GM11168 (cell line): Measurements from ENCODE around the gene KRTAP8-1.

Source experiments
- in situ Hi-C: fragments of 300-500 bp; cut with MboI; formaldehyde crosslinking; loops from one replicate; pipeline ENCODE4 v1.12.0; 2022; ENCODE audit warnings: low sequenced_read_pairs; ENCODE audit not compliant: unreplicated experiment

The KRTAP8-1 gene, protein sequence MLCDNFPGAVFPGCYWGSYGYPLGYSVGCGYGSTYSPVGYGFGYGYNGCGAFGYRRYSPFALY

DNA sequence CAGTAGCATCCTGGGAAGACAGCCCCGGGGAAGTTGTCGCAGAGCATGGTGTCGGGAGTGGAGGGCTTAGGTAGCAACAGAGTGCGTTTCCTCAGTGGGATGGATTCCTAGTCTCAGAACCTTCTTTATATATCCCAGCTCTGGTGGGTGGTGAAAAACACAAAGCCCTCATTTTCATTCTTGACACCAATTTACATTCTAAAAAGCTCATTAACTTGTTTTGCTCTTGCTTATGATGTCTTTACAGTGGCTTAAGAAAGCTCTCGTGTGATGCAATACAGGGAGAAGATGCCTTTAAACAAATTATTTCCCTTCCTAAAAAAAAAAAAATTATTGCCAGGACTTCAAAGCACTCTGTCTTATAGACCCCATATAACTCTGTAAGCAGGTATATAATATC is at the start of gene KRTAP8-1:
Gene KRTAP8-1 (minus strand): TSS at position 101 of the 400 bp plus-strand sequence. CDS start 54 bp downstream, at position 47.
- in situ Hi-C loops: no loop called here

DNA sequence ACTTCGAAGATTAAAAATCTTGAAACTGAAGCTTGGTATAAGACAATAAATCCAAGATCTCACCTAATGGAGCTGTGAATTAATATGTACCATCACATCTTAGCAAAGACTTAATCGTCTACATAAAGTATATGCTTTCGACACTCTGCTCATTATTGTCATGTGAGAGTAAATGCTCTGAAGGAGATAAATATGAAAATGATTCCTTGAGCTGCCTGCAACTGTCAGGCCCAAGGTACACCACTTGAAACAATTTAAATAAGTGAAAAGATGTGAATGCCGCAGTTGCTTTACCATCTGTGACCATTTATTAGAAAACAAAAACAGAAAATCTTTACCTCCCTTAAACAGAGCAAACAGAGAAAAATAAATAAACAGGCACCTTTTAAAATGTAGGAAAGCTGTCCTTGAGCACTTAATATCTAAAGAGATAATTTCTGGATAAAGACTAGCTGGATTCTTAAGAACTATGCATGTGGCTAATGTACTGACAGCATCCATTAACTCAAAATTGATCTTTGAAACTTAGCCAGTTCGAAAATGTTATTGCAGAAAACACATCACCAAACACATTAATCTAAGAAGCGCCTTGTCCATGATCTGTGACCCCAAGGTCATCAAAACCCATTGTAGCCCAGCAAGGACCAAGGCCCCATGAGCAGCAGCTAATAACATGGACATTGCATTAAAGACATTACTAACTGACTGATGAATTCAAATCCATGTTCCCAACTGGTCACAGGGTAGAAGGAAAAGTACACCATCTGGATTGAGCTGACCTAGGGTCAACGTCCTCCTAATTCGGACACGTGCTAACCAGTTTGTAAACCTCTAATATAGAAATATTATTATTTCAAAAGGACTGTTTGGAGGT is 34.8 kb upstream of the KRTAP8-1 start:
- in situ Hi-C loops: no loop called here

DNA sequence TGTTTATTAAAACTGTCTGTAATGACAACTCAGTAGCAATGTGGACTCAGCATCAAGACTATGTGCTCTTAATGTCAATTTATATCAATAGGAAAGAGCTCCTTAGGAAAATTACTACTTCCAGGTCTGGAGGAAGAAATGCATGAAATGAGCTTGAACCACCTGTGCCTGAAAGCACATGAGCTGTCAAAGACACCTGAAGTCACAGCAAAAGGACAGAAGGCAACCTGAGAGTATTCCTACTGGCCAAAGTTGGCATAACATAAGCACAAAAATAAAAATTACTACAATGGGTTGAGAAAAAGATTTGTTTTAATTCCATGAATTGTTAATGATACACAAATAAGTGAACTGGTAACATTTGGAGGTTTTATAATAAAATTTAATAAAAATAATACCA is 29.9 kb upstream of the KRTAP8-1 start:
- in situ Hi-C loops: no loop called here

DNA sequence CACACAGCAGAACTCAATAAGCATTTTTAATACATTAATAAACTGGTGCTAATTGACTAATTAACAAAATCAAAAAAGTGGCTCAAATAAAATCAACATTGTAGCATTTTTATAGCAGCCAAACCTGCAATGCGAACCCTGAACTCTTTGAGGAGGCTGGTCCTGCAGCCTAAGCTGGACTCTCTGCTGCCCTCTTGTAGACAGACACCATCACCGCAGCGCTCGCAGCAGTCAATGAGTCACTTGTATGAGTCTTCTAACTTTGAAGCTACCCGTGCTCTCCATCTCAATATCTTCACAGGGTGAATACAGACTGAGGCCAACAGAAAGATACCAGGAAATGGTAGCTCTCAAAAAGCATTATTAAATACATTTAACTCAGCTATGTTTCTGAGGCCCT is 26.2 kb upstream of the KRTAP8-1 start:
- in situ Hi-C loops: loop anchor here (5.0 kb wide), 1 partner anchor 248 kb away; no protein-coding TSS in a partner anchor

DNA sequence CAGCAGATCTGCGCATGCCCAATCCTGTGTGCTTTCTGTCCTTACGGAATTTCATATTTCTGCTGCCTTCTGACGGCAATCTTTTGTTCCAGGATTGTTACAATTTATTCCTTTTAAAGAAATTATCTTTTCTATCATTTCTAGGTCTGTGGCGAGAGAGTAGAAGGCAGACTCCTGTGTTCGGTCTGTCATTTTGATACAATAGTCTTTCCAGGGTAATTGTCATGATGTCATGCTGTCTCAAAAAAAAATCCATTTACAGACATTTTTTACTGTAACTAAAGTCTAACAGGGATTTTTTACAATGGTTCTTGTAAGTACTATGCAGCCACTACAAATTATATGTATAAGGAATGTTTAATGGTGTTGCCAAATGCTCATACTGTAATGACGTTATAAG is 25.5 kb upstream of the KRTAP8-1 start:
- in situ Hi-C loops: loop anchor here (5.0 kb wide), 1 partner anchor 249 kb away; no protein-coding TSS in a partner anchor

DNA sequence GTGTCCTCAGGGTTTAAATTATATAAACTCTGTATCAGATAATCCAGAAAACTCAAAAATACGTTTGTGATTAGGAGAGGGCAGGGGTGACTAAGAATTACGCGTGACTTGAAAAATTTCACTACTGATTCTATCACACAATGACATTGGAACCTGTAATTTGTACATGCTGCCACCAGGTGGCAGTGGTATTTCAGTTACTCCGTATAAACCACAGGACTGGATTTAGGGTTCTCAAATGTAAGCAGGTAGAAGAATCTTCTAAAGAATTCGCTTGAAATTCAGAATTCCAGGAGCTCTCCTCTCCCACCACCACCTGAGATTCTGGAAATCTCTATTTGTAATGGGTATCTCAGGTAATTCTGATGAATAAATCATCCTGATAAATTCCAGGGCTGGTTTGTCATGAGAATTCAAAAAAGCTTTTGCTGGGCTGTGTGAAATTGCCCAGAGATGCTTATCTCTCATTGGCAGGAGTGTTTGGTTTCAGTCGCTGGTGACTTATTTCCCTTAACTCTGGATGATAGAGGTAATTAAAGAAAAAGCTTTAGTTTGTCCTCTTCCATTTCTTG is 18.2 kb upstream of the KRTAP8-1 start:
- in situ Hi-C loops: no loop called here

DNA sequence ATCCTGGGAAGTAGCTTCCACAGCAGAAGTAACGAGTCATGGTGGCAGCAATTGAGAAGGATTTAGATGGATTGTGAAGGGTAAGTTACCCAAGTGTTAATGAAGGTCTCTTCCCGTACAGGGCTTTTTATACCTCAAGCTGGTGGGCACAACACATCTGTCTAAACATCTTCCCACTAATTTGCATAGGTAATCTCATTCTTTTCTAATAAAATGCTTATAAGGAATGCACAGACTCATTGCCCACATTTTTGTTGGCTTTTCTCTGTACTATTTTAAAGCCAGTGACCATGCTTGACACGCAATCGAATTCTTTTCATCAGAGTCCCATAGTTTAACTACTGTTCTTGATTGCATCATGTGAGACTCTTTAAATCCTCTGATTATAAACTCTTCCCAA is 16.6 kb upstream of the KRTAP8-1 start, which contains the start of gene KRTAP7-1:
Gene KRTAP7-1 (minus strand): TSS at position 101 of the 400 bp plus-strand sequence. CDS start 61 bp downstream, at position 40.
- in situ Hi-C loops: no loop called here

DNA sequence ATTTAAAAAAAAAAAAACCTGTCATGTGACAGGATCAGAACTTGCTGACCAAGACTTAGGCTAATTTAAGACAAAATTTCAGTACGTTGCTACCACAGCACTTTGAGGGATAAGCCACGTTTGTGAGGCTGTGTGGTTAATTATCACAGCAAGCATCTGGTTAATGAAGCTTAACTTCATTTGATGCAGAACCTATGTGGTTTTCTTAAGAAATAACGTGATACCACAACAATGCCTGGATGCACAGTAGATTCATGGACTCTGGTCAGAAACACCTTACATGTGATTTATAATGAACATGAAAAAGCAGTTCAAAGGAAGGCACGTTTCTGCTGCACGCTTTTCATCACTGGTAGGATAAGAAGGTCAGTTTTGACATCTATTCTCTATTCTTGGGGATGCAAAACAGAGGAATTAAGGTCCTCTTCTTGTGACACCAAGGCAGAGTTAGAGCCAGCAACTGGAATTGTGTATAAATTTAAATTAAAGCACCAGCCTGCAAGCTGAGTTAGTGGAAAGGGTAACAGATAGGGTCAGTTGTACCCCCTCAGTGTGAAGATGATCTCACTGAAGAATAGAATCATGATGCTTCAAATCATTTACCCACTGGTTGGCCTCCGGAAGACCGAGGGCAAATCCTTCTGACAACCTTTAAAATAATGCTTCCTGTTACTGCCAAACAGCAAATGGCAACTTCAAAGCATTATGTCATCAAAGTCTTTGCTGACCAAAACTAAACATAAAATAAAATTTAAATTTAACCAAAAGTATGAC is 6.0 kb upstream of the KRTAP8-1 start:
- in situ Hi-C loops: no loop called here

DNA sequence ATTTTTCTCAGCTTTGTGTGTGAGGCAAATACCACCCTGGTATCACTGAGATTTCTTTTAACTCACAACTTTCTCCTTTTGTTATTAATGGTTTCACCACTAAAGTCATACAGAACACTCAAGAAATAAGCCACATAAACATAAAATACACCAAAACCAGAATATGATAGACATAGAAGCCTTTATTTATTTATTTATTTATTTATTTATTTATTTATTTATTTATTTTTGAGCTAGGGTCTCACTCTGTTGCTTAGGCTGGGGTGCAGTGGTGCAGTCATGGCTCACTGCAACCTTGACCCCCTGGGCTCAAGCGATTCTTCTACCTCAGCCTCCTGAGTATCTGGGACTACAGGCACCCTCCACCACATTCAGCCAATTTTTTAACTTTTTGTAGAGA is 12.5 kb downstream of the KRTAP8-1 start:
- in situ Hi-C loops: no loop called here

DNA sequence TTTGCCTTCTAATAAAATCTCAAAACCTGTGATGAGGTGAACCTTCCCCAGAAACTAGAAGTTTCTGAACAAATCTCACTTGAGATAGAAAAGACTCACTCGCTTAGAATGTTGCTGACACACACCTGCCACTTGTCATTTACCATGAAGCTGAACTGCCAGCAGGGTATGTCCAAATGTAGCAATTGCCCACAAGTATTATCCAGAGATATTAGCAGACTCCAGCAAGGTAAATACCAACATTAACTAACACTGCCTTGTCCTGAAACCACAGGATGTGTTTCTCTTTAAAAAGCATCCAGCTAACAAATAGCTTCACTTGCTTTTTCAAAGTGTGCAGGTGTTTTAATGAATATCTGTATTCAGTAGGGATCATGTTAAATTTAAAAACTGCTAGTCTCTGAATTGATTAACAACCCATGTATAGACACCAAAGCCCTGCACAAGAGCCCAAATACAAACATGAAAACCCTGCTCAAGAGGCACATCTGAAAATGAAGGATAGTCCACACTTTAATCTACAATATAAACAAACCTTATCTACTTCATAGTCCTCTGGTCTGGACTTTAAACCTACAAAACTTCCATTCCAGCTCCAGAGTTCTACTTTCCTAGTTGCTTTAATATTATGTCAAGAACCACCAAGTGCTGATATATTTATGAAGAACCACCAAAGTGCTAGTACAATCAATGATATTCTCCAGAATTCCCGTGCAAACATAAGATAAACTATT is 19.3 kb downstream of the KRTAP8-1 start:
- in situ Hi-C loops: no loop called here

DNA sequence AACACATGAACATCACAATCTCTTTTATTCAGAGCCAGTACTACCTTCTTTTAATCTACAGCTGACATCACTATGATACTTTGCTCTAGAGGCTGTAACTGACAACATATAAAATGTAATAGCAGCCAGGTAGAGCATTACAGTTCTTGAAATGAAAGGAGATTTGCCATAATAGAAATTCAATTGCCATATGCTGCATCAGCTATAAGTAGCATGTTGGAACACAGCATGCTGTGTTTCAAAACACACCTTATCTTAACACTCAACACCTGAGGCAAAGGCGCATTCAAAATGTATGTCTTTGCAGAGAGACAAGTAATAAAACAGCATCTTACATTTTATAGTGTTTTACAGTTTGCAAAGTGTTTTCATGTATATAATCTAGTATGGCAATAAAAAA is 33.8 kb downstream of the KRTAP8-1 start:
- in situ Hi-C loops: no loop called here

DNA sequence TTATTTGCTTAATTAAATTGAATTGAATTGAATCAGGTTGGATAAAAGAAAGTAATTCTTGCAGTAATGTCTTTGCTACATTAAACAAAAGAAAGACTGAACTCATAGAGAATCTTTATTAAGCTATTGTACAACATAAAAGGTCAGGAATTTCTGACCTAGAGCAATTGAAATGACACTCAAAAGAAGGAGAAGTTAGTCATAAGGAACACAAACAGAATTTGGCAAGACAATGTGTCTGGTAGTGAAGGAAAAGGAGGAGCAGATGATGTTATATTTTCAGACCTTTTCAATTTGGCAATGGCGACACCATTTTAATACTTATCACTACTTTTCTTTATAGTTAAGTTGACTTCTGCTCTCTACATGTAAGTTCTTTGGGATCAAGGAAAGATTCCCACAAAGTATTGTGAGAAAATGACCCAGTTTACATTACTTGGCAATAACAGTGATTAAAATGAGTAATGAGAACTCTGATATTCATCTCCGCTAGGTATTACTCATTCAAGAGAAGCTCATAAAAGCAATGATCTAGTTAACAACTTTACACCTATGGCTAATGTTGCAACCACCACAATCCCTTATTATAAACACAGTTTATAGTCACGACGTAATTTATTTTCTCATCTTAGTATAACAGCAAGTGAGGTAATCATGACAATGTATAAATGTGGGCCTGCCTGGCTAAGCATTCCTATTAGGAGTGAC is 43.2 kb downstream of the KRTAP8-1 start:
- in situ Hi-C loops: no loop called here
